GM12878 (cell line): ENCODE data around the gene IVD. TPM values are rescaled to one million over a fixed set of nuclear protein-coding genes. Genes with fewer than 3 reads are reported as not detected.

ENCODE experiments used
- ATAC-seq: fragments of 200-7000 bp; cut with Tn5 transposase; 3 replicates; pipeline ENCODE4 v1.9.1; 2020; ENCODE audit warnings: mild to moderate bottlenecking, moderate library complexity
- BruUV-seq: library from RNA; stranded (reverse); fragments of 400-500 nt; replicated peaks from 2 replicates; lab custom pipeline; 2021; lab: Mats Ljungman, UMichigan
- CTCF ChIA-PET: fragments of 300-600 bp; sonication (Branson Sonifier 250); formaldehyde crosslinking; extraction: SDS; loops from one replicate; lab custom pipeline; 2021; ENCODE audit warnings: inconsistent platforms; lab: Yijun Ruan, JAX
- POLR2A ChIA-PET: fragments of 350-600 bp; formaldehyde crosslinking; extraction: SDS; loops from one replicate; lab custom pipeline; 2021; ENCODE audit warnings: inconsistent platforms; lab: Charles Lee
- RAD21 ChIA-PET: fragments of 300-600 bp; sonication (Branson Sonifier 250); formaldehyde crosslinking; loops from one replicate; lab custom pipeline; 2023; ENCODE audit warnings: antibody characterized with exemption; ENCODE audit not compliant: unreplicated experiment; lab: Charles Lee
- SMC1A ChIA-PET: fragments of 300-600 bp; sonication (Branson Sonifier 250); formaldehyde crosslinking; loops from one replicate; lab custom pipeline; 2023; ENCODE audit not compliant: unreplicated experiment, uncharacterized antibody; lab: Charles Lee
- DNase-seq: peaks from one replicate; pipeline ENCODE4 v3.0.0-alpha.2; 2011; ENCODE audit warnings: low read depth, low spot score
- FAIRE-seq: peaks from 3 replicates; lab custom pipeline; 2011; peaks lifted over from hg19 to GRCh38; lab: Jason Lieb, UNC
- H2AFZ ChIP-seq: 2 replicates; pipeline ENCODE4 v1.6.0; 2011; ENCODE audit warnings: low read depth, low read length, control low read depth; ENCODE audit not compliant: control insufficient read depth
- H3K27ac ChIP-seq: 2 replicates; pipeline ENCODE4 v1.5.1; 2011; ENCODE audit warnings: control low read depth; ENCODE audit not compliant: control insufficient read depth, insufficient read depth
- H3K27me3 ChIP-seq, 2 experiments: replicated peaks in 1 of 2; 2 replicates each; pipeline versions ENCODE4 v1.6.0 to v1.6.1; 2011; ENCODE audit warnings: low read length in 1 of 2; ENCODE audit not compliant: control insufficient read depth in 2 of 2, insufficient read depth in 2 of 2
- H3K36me3 ChIP-seq, 2 experiments: 2 replicates each; pipeline ENCODE4 v1.5.1; 2011; ENCODE audit warnings: low read length in 1 of 2; ENCODE audit not compliant: control insufficient read depth in 2 of 2, insufficient read depth in 2 of 2
- H3K4me1 ChIP-seq: 2 replicates; pipeline ENCODE4 v1.6.1; 2011; ENCODE audit warnings: mild to moderate bottlenecking, low read length, moderate library complexity, mixed read lengths; ENCODE audit not compliant: control insufficient read depth, insufficient read depth
- H3K4me2 ChIP-seq: 2 replicates; pipeline ENCODE4 v1.6.0; 2011; ENCODE audit warnings: control low read depth; ENCODE audit not compliant: control insufficient read depth, insufficient read depth
- H3K4me3 ChIP-seq: fragments of 200-600 bp; sonication (generic); 2 replicates; pipeline ENCODE4 v1.5.1; 2016
- H3K79me2 ChIP-seq: 2 replicates; pipeline ENCODE4 v1.6.0; 2011; ENCODE audit warnings: low read length; ENCODE audit not compliant: control insufficient read depth, insufficient read depth
- H3K9ac ChIP-seq: 2 replicates; pipeline ENCODE4 v1.8.0; 2011; ENCODE audit warnings: low read length, control low read depth, mixed read lengths; ENCODE audit not compliant: control insufficient read depth, insufficient read depth
- H3K9me3 ChIP-seq: replicated peaks from 3 replicates; pipeline ENCODE4 v1.5.1; 2011; ENCODE audit warnings: mild to moderate bottlenecking, low read length; ENCODE audit not compliant: control insufficient read depth, insufficient read depth
- H4K20me1 ChIP-seq: 2 replicates; pipeline ENCODE4 v1.6.0; 2011; ENCODE audit not compliant: control insufficient read depth, insufficient read depth
- PKNOX1 ChIP-seq: fragments of 450-650 bp; IDR thresholded peaks from 2 replicates; pipeline ENCODE4 v1.6.1; 2016; ENCODE audit warnings: mild to moderate bottlenecking
- PML ChIP-seq: IDR thresholded peaks from 2 replicates; pipeline ENCODE4 v1.6.1; 2012; ENCODE audit warnings: low read length, inconsistent platforms
- POU2F2 ChIP-seq: IDR thresholded peaks from 3 replicates; pipeline ENCODE4 v1.6.1; 2011; ENCODE audit warnings: low read depth, mild to moderate bottlenecking, low read length, borderline replicate concordance
- WGBS: methylation state at CpG from one replicate; pipeline ENCODE4 v1.1.6; 2016; ENCODE audit warnings: low lambda C conversion rate; ENCODE audit not compliant: insufficient replicate concordance, insufficient coverage; ENCODE audit errors: missing lambda C conversion rate; 5-methylcytosine and 5-hydroxymethylcytosine counted together
- in situ Hi-C: fragments of 300-500 bp; cut with MboI; formaldehyde crosslinking; loops from 9 replicates; pipeline ENCODE4 v1.14.3; 2018; ENCODE audit warnings: mixed read lengths
- intact Hi-C: fragments of 100-400 bp; cut with micrococcal nuclease; formaldehyde crosslinking; loops from one replicate; pipeline ENCODE4 v1.14.2; 2022; ENCODE audit not compliant: unreplicated experiment
- polyA plus RNA-seq, 11 experiments: library from polyadenylated mRNA; depleted of rRNA in 4 of 11; unstranded in 6 of 11; stranded (reverse) in 5 of 11; fragments of >200 nt; fragmentation: Nextera tagmentation in 4 of 11; fragmentation: Illumina TruSeq in 1 of 11; extraction: Ambion mirVana in 4 of 11; extraction: Trizol in 1 of 11; gene quantifications; 1 replicate in 1 of 11; 2 replicates in 10 of 11; pipeline versions ENCODE4 v1.2.1 to v1.2.3, GENCODE V29; 2011 to 2016; ENCODE audit warnings: inconsistent platforms in 2 of 11, missing spikeins in 2 of 11, low read depth in 1 of 11
- total RNA-seq, 4 experiments: library from RNA; depleted of rRNA in 3 of 4; stranded (reverse); fragments of >200 nt in 3 of 4; fragmentation: Illumina TruSeq in 1 of 4; extraction: Trizol in 1 of 4; gene quantifications; 2 replicates each; pipeline versions ENCODE4 v1.2.1 to v1.2.3, GENCODE V29; 2013 to 2021

The IVD gene
- total and polyA plus RNA-seq, 10 of the 15 experiments (the other 5 are each of a cell fraction or from before 2014, with no cell fraction given): 5.3 to 59.8 (median 45.7) TPM

GRCh38 chr15:40366457-40367370 is 38.9 kb upstream of the IVD start:
- Histone ChIP-seq H3K9me3 (no peaks in the 10 kb centered on the region), H3K27me3 (peaks cover 3 to 5% of the 10 kb centered on the region in 2 experiments), H3K4me3 (no peak overlapping the region), H3K79me2 (no peaks in the 10 kb centered on the region), H3K4me2 (no peak overlapping the region), H3K4me1 (peaks cover 8% of the 10 kb centered on the region), H2AFZ (no peak overlapping the region), H3K9ac (no peak overlapping the region), H3K36me3 (no peaks in the 10 kb centered on the region), H3K27ac (no peak overlapping the region), H4K20me1 (no peaks in the 10 kb centered on the region)
- in situ Hi-C loops (no loop called here), intact Hi-C loops (no loop called here)
- ChIA-PET RAD21 (interaction anchor here (1.4 kb wide), 1 partner anchor 22 kb away, joined by 4 read pairs; no protein-coding TSS in a partner anchor), POLR2A (interaction anchor here (0.5 kb wide), 1 partner anchor 12 kb away, joined by 4 read pairs; no protein-coding TSS in a partner anchor), SMC1A (interaction anchor here (0.8 to 1.3 kb wide), 3 partner anchors 9 to 25 kb away, joined by 3 to 5 read pairs (median 4); partner anchors contain the start of gene KNSTRN), CTCF (interaction anchor here (1.2 to 7.5 kb wide), 8 partner anchors 23 to 140 kb away, joined by 3 to 58 read pairs (median 7); partner anchors contain the start of genes CCDC9B and IVD)
- no TSS peak for BruUV-seq
- TF ChIP-seq PML (no peak), PKNOX1 (no peak), POU2F2 (no peak)
- FAIRE-seq (no peak), DNase-seq (no peak), ATAC-seq (no peak)
- 86% methylated on average over 14 of the region's 14 CpGs for WGBS
